ELR (cell line): ENCODE measurements around the gene GAB1.
A peak's percentile ranks its signal among the peaks of the same experiment; 100 is the strongest.

Experiments
- DNase-seq: peaks from one replicate; pipeline ENCODE4 v3.0.0-alpha.2; 2015; ENCODE audit warnings: low read depth

Gene GAB1

DNA sequence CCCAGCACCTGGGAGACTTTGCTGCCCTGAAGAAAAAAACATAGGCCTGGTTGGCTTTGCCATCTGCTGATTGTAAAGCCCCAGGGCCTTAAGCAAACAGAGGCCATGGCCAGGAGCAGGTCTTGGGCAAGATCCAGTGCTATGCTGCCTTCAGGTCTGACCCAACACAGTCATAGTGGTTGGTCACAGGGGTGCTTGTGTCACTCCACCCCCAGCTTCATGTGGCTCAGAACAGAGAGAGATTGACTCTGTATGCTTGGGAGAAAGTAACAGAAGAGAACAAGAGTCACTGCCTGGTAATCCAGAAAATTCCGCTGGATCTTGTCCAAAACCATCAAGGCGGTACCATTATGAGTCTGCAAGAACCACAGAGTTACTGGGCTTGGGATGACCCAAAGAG lies 152.4 kb downstream of the GAB1 start:
- DNase-seq: peak; percentile 36

DNA sequence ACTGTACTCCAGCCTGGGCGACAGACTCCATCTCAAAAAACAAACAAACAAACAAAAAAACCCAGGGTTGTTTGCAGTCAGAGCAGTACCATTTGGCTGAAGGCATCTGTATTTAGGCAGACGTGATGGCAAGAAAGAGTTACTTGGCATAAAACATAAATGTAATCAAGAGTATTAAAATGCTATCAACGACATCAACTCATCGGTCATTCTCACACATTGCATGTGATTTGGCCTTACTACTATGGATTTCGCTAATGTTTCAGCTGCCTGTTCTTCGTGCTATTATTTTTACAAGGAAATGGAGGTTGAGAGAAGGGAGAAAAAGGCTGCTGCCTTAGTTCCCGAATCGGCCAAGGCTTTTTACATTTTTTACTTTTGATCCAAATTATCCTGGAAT lies 161.3 kb downstream of the GAB1 start:
- DNase-seq: no peak

DNA sequence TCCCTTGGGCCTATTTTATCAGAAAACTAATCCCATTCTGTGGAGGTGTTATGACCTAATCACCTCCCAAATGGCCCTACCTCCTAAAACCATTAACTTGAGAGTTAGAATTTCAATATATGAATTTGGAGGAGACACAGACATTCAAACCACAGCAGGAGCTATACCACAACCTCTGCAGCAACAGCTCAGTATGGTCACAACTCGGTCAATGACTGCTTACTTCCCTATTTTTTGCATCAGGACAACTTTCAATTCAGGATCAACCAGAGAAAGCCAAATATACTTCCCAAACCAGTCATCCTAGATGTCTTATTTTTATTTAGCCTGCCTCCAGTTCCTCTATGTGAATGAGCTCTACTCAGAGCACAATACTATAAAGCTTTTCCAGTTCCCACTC lies 165.6 kb downstream of the GAB1 start:
- DNase-seq: no peak

DNA sequence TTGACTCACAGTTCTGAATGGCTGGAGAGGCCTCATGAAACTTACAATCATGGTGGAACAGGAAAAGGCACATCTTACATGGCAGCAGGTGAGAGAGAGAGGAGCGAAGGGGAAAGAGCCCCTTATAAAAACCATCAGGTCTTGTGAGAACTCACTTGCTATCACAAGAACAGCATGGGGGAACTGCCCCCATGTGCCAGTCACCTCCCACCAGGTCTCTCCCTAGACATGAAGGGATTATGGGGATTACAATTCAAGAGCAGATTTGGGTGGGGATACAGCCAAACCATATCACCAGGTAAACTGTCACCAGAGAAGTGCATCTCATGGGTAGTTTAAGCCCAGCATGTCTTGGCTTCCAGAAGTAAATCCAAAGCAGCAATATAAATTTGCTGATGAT lies 169.4 kb downstream of the GAB1 start:
- DNase-seq: no peak

DNA sequence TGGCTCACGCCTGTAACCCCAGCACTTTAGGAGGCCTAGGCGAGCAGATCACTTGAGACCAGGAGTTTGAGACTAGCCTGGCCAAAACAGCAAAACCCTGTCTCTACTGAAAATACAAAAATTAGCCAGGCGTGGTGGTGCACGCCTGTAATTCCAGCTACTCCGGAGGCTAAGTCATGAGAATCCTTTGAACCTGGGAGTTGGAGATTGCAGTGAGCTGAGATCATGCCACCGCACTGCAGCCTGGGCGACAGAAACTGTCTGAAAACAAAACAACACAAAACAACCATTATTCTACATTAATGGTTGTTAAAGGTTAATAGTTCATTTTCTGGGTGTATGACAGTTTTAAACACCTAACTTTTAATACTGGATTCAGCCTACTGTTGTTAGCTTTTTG lies 175.2 kb downstream of the GAB1 start:
- no peak for DNase-seq

DNA sequence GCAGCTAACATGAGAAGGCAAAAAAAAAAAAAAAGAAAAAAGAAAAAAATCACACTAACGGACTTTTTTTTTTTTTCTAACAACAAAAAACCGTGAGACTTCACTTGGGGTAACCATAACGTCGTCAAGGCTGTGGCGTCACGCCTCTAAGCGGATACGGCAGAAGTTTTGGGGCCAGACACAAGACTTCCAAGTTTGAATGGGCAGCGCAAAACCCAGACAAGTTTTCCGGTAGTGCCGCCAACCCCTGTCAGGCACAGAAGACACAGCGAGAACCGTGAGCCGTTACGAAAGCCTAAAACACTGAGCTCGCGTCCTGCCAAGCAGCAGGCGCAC lies 176.3 kb downstream of the GAB1 start:
- DNase-seq: peak; percentile 81

DNA sequence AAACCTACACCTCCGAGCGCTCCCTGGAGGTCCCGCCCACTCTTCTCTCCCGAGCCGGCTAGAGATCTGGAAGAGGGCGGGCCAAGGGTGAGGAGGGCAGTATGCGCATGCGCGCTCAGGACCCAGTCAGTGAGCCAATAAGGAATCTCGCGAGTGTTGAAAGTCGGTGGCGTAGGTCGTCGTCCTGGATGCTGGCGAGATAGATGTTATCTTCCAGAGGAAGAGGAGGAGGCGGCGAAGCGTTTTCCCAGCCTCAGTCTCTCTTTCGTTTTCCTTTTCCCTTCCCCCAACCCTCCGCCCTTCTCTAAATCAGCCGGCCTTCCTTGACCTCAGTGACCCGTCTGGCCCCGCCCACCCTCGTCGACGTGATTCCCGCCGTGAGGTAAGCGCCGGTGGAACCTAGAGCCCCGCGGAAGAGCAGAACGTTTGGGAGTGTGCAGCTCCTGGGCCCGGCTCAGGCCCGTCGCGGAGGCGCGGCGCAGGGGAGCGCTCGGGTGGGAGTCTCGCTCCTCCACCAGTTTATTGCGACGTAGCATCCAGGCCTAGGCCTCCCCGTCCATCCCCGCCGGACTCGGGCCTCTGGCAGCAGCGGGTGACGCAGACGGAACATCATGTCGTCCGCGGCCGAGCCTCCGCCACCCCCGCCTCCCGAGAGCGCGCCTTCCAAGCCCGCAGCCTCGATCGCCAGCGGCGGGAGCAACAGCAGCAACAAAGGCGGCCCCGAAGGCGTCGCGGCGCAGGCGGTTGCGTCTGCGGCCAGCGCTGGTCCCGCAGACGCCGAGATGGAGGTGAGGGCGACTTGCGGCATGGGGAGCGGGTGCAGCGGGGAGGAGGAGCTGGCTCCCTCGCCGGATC lies 176.9 kb downstream of the GAB1 start, which contains the start of gene SMARCA5:
SMARCA5 (plus strand) TSS at position 389 of the 855 bp plus-strand sequence; CDS start at position 612, 223 bp downstream.
- peak; percentile 97 for DNase-seq

DNA sequence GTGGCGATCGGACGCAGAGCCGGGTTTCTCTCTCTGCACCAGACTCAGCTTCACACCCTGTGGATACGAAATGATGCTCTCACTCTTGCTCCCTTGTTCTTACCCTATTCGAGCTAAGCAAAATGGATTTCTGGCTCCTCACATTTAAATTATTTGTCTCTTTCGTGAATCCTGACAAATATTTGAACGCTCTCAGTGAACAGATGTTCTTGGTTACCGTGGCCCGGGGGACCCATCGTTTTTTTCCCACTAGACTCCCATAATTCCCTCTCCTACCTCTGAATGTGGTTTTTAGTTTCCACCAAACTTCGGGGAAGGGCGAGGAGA lies 177.5 kb downstream of the GAB1 start:
- no peak for DNase-seq

DNA sequence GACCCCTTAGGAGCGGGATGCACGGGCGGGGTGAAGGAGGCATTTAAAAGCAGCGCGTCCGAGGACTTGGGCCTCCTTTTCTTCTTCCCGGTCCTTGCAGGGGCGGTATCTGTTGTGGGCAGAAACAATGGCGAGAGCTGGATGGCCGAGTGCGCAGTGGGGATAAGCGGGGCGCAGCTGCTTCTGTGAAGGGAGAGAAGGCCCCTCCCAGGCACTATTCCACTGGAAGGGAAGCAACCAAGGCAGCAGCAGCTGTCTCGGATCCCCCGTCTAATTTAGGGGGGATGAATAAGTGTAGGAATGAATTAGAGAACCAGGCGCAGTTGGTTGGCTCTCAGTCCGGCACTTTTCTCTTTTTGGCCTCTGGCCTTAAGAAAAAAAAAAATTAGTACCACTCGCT lies 177.8 kb downstream of the GAB1 start:
- DNase-seq: peak; percentile 58

DNA sequence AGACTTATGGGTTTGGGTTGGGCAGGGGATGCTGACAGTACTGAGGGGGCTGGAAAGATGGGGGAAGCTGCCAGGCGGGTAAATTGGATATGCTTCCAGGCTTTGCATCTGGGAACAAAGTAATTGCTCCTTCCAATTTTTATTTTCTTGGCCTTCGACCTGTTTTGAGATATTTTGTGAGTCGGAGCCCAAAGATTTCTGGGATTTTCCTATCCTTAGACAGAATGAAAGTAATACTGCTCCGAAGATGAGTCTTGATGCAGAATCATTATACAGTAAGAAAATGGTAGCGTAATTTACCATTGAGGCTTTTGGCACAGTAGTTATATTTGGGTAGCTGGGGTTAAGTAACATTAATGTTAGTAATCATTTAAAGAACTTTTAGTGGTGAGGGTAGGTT lies 178.2 kb downstream of the GAB1 start:
- peak; percentile 5 for DNase-seq

DNA sequence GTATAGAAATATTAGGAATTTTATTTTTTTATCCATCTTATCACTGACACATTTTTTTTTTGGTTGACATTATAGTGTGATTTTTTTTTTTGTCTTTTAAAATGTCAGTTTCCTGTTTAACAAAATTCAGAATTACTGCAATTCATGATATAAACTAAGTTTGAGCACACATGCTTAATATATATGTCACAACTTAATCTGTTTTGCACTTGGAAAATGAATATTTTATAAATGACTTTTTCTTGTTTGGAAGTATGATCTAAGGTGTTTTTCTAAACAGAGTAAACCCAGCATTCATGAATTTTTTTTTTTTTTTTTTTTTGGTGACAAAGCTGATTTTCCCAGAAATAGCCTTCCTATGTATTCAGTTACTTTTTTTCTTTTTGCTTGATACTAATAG lies 179.2 kb downstream of the GAB1 start:
- no peak for DNase-seq

DNA sequence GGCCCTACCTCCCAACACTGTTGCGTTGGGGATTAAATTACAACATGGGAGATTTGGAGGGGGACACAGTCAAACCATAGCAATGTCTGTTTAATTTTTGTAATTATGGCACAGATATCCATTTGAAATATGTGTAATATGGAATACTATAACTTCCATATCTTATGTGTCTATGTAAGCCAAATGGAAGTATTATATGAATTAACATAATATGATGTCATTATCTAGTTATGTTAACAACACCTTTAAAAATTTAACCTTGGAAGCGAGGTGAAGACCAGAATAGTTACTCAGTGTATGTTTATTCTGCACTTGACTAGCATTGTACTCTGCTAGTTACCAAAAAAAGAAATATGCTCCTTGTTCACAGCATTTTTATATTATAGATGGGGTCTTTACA lies 181.1 kb downstream of the GAB1 start:
- DNase-seq: no peak
